Activated CD4-positive, alpha-beta T cell treated with anti-CD3 and anti-CD28 coated beads for 48 hours (primary cell): Measurements from ENCODE around the gene IRF4.
"Not testable (repeated sequence)": the region's sequence is repeated elsewhere in the genome, so short reads cannot be mapped to it uniquely, and the experiment has no call there.

Experiments
- DNase-seq: peaks from one replicate; pipeline ENCODE4 v3.0.0-alpha.2; 2020

IRF4 gene

GRCh38 chr6:366389-367297 lies 24.9 kb upstream of the IRF4 start:
- no peak for DNase-seq

- no peak for DNase-seq
Observed at GRCh38 chr6:367298-367794, 24.2 kb upstream of the IRF4 start.

- DNase-seq: no peak
Observed at GRCh38 chr6:367891-368630, 23.5 kb upstream of the IRF4 start.

DNA sequence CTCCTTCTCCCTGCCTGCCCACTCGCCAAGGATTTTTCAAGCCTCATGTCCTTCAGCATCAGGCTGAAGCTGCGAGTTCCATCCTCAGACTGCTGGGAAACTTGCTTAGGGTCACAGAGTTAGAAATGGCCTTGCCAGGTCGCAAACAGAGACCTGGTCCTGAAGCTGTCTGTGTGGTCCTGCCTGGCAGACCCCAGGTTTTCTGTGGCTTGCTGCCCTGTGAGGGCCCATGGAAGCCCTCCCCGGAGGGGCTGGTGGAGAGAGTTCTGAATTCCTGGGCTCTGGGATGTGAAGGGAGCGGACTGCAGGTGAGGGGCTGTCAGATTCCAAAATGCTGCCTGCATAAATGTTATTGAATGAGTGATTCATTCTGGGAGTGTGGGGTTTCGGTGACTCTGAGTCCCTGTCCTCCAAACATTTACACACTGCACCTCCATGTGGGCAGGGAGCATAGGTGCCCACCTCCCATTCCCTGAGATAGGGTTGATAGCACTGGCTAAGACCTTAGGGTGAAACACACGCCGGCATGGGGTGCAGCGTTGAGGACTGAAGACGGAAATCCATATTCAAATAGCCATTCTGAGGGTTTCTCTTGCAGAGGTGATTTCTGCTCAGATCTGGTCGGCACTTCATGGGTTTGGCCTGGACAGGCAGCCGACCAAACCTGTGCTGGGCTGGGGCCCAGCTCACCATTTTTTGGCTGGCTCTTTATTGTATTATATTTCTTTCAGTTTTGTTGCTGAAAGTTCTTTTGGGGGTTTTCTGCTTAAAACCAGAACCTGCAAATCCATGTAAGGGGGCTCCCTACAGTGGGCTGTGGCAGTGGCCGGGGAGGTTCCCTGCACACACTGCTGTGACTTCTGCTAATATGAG lies 21.8 kb upstream of the IRF4 start:
- no peak for DNase-seq

GRCh38 chr6:370555-370954 lies 21.0 kb upstream of the IRF4 start:
- DNase-seq: no peak

GRCh38 chr6:371851-372250 lies 19.7 kb upstream of the IRF4 start:
- not testable (repeated sequence) for DNase-seq

DNA sequence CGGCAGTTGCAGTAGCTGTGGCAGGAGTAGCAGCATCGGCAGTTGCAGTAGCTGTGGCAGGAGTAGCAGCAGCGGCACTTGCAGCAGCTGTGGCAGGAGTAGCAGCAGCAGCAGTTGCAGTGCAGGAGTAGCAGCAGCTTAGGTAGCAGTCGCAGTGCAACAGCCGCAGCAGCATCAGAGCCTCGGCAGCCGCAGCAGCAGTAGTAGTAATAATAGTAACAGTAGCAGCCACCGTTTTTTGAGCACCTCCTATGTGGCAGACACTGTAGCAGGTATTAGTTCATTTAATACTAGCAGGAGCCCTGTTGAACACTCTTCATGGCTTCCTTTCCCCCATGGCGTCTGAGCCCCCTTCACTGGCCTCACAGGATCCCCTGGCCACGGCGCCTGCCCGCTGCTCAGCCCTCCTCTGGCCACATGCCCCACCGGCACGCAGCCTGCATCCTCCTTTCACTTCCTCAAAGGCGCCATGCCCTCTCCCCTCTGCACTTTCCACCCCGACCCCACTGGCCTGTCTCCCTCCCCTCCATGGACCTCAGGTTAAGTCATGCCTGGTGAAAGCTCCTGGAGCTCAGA lies 19.1 kb upstream of the IRF4 start:
- no peak for DNase-seq

DNA sequence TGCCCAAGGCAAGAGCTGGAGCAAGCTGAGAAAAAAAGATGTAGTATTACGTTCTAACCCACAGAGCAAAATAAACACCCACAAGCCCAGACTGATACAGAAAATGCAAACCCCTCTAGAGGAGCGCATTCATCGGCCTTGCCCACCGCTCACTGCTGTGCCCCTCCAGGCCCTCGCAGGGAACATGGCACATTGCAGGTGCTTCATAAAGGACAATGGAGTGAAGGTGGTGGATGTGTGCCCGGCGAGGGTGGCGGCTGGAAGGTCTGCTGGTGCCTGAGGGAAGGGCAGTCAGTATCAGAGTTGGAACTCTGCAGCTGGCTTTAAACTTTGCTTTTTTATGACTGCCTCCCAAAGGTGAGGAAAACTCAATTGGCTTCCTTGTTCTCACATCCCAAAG lies 18.5 kb upstream of the IRF4 start:
- no peak for DNase-seq

- no peak for DNase-seq
Observed at GRCh38 chr6:373773-374724, 17.5 kb upstream of the IRF4 start.

GRCh38 chr6:374956-375355 lies 16.6 kb upstream of the IRF4 start:
- DNase-seq: no peak

DNA sequence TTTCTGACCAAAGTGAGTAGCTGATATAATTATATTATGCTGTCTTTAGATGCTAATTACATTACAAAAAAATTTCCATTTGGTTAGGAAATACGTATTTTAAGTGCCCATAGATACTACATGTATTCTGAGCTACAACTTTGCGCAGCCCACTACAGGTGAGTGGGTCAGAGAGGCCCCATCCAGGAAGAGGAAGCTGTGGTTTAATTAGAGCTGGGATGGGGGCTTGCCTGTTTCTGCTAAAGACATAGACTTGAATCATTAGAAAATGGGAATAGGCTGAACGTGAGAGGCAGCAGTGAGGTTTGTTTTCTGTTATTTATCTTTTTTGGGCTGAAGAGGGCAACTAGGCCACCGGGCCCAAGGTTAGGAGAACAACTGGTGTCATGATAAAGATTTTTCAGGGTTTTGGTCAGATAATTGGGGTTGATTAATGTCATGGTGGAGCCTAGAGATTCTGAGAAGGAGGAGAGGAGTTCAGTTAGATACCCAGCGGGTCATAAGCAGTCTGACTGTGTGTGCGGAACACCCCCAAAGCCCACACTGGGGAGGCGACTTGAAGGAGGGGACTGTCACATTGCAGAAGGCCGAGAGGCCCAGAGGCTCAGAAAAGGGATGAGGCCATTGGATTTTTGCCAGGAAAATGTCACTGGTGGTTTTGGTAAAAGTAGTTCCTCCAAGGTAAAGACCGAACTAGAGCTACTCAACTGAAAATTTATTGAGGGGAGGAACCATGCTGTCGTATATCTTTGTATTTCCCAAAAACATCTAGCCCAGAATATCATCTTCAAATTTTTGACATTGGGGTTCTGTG lies 14.5 kb upstream of the IRF4 start:
- DNase-seq: no peak

- not testable (repeated sequence) for DNase-seq
Observed at GRCh38 chr6:377641-378020, 13.9 kb upstream of the IRF4 start.

DNA sequence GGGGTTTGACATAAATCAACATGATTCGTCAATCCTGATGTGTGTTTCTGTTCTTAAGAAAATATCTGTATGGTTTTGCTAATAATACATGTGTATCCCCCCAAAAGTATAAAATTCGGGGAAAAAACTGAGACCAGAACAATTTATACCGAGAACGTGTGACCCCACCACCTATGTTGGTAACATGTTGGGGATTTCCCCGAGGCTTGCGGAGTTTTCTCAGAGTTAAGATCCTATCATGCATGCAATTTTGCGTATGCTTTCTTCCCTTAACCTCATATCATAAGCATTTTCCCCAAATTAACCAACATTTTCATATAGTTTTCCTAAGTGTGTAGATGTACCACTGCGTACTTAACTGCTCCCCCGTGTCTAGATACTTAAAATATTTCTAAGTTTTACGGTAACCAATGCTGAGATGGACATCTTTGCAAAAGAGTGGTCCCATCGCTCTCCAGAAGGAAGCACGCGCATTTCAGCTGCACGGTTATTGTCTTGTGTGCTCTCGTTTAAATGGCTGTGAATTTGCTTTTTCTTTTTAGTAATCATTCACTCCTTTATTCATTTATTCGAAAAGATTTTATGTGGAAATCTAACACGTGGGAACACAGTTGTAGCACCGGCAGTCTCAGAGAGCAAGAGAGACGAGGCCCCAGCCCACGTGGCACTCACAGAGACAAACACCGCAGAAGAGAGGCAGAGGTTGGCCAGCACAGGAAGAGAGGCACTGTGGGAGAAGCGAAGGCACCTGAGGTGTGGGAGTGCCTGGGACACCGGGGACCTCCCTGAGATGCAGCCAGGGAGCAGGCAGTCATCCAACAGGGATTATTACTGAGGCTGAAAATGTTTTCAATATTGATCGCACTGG lies 13.2 kb upstream of the IRF4 start:
- DNase-seq: no peak

DNA sequence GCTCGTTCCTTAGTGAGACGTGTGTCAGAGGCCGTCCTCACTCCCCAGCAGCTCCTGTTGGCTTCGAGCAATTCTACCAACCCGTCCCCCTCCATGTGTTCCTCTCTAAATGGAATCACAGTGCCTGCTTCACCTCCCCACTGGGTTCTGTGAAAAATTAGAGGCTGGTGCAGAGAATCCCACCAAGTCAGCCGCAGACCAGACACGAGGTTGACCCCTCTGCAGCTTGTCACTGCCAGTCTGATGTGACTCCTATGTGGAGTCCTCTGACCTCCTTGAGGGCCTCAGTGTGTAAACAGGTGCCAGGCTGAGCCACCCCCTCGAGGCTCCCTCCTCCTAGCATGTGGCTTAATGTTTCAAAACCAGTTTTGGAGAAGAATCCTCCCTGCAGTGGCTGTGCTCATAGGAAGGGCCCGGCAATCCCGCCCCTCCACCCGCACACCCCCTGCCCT lies 12.6 kb upstream of the IRF4 start:
- no peak for DNase-seq

- DNase-seq: no peak
Observed at GRCh38 chr6:379410-380181, 12.0 kb upstream of the IRF4 start.

GRCh38 chr6:380234-381218 lies 11.0 kb upstream of the IRF4 start:
- no peak for DNase-seq

- DNase-seq: no peak
Observed at GRCh38 chr6:381742-382461, 9.7 kb upstream of the IRF4 start.
